Activated T-cell treated with anti-CD3 and anti-CD28 coated beads, Interleukin-2, amount 50 U/mL, for 1 hour (primary cell): ENCODE measurements around the gene MRFAP1.
"Not testable (repeated sequence)": the region's sequence is repeated elsewhere in the genome, so short reads cannot be mapped to it uniquely, and the experiment has no call there.

ENCODE experiments used
- DNase-seq: peaks from one replicate; pipeline ENCODE4 v3.0.0-alpha.2; 2020

Gene MRFAP1

DNA sequence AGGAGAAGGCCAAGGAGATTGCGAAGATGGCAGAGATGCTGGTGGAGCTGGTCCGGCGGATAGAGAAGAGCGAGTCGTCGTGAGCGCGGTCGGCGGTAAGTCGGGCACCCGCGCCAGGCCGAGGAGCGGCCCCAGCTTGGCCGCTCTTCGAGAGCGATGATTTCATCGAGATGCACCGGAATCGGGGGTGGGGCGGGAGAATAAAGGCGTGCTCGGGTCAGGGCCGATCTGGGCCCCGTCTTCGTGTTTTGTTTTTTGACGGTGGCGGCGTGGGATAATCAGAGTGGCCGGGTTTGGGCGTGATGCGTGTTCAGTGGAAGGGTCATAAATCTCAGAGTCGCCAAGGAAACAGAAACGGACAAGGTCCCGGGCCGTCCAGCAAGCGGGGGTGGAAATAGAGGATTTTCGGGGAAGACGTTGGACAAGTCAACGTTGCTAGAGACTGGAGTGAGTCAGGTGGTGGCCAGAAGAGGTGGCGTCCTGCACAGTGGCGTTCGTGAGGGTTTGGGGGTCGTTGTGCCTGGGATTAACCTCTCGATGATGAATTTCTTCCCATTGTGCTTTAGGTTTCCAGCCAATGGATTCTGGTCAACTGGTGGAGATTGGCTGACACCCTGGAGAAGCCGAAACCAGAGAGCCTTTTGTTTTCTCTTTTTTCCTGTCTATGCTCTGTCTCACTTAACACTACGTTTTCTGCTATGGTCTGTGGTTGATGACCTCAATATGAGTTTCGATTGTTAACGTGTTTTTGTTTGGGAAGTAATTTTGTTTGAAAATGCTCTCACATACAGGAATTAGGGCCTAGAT lies 882 bp downstream of the MRFAP1 start:
- DNase-seq: no peak

GRCh38 chr4:6641971-6642320 lies 1.5 kb downstream of the MRFAP1 start:
- no peak for DNase-seq

DNA sequence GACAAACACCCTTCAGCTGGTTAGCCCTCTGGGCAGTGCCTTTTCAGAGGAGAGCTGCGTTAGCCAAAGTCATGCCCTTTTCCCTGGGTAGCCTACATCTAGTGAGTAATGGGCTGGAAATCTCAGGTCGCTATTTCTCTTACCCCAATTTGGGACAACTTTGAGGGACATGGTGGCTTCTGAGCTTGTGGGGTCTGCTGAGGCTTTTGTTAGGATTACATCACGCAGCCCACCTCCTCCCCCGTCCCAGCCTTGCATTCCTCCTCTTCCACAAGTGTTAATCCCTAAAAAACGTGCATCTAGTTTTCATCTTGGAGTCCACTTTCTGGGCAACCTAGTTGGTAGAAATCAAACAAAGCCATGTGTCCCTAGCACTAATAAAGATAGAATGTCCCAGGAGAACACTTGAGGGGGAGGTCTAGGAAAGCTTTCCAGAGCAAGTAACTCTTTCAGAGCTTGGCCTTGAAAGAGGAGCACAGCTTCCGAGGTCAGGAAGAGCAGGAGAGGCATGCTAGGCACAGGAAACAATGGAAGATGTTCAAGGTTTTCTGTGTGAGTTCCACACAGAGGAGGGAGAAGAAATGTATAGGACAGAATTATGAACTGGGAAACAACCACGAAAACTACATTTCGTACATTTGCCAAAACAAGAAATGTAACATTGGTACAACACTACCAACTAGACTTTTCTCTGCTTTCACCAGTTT lies 2.8 kb downstream of the MRFAP1 start:
- no peak for DNase-seq

- no peak for DNase-seq
These were observed 4.5 kb downstream of the MRFAP1 start for GRCh38 chr4:6644792-6645530.

DNA sequence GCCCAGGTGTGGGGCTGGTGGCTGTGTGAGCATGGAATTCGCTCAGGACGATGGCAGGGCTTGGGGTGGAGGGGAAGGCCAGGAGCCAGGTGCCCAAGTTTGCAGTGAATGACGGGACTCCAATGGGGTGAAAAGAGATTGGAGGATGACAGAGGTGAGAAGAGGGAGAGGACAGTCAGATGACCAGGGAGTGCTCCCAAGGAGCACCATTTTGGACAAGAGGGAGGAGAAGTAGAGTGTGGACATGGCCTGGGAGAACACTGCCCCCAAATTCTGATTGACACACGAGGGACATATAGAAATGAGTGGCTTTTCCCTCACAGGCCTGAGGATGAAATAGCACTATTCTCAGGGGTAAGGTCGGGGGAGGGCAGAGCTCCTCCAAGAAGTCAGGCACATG lies 6.7 kb downstream of the MRFAP1 start:
- DNase-seq: no peak

DNA sequence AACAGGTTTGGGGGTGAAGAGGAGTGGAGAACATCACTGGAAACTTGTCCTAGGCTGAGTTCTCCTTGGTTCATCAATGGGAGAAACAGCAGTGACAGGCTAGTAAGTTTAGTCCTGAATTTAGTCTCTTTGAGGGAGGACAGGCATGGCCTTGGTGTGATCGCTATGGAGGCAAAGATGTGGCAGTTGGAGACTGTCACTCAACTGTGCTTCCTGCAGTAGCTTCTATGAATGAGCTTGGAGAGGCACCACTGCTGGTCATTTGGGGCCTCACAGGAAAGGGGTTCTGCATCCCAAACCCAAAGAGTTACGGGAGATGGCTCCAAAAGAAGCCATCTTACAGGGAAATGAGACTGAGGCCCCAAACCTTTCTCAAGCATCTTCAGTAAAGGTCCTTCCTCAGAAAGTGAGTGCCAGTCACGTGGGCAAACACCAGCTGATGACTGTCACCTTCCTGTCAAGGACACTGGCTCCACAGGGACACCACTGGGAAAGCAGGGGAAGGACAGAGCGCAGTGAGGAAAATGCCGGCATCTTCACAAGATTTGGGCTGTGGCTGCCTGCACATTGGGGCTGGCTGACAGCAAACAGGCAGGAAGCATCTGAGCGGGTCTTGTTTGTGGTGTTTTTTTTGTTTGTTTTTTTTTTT lies 7.2 kb downstream of the MRFAP1 start:
- DNase-seq: no peak

- DNase-seq: no peak
These were observed 8.7 kb downstream of the MRFAP1 start for GRCh38 chr4:6649216-6649615.

DNA sequence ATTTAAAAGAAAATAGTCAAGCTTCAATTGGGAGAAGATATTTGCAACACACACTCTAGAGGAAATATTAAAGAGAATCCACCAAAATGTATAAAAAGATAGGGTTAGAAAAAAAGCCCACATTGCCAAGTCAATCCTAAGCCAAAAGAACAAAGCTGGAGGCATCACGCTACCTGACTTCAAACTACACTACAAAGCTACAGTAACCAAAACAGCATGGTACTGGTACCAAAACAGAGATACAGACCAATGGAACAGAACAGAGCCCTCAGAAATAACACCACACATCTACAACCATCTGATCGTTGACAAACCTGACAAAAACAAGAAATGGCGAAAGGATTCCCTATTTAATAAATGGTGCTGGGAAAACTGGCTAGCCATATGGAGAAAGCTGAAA lies 13.7 kb downstream of the MRFAP1 start:
- DNase-seq: not testable (repeated sequence)

DNA sequence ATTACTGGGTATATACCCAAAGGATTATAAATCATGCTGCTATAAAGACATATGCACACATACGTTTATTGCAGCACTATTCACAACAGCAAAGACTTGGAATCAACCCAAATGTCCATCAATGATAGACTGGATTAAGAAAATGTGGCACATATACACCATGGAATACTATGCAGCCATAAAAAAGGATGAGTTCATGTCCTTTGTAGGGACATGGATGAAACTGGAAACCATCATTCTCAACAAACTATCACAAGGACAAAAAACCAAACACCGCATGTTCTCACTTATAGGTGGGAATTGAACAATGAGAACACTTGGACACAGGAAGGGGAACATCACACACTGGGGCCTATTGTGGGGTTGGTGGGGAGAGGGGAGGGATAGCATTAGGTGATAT lies 14.8 kb downstream of the MRFAP1 start:
- not testable (repeated sequence) for DNase-seq

- no peak for DNase-seq
These were observed 15.4 kb downstream of the MRFAP1 start for GRCh38 chr4:6655924-6656323.

- no peak for DNase-seq
These were observed 17.0 kb downstream of the MRFAP1 start for GRCh38 chr4:6657242-6658208.

- no peak for DNase-seq
These were observed 17.7 kb downstream of the MRFAP1 start for GRCh38 chr4:6658209-6658595.

DNA sequence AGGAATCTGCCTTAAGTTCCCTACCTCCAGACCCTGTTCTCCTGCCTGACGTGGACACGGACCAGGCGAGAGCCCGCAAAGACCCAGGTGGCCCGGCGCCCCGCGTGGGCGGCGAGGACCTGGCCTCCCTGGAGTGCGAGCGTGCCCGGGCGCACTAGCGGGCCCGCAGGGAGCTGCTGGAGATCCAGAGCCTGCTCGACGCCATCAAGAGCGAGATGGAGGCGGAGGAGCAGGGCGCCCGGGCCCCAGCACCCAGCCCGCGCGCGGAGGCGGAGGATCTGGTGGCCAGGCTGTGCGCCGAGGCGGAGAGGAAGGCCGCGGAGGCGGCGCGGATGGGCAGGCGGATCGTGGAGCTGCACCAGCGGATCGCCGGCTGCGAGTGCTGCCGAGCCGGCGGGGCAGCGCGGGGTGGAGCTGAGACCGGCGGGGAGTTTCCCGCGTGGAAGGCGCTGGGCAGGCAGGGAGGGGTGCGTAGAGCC lies 18.2 kb downstream of the MRFAP1 start:
- DNase-seq: peak; percentile 69

DNA sequence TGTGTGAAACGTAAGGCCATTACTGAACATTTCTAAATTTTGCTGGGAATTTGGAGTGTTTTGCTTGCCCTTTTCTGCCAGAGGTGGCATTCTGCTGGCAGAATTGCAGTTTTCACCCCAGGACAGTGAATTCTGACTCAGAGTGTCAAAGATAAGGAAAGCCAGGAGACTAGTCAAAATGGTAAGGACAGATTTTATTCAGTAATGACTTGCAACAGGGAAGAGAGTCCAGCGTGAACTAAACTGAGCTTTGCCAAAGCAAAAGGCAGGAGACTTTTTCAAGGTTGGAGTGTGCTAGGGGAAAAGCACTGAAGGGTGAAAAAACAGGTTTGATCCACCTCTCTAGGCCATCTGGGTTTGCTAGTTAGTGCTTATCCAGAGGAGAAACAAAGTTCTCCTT lies 19.4 kb downstream of the MRFAP1 start:
- no peak for DNase-seq

DNA sequence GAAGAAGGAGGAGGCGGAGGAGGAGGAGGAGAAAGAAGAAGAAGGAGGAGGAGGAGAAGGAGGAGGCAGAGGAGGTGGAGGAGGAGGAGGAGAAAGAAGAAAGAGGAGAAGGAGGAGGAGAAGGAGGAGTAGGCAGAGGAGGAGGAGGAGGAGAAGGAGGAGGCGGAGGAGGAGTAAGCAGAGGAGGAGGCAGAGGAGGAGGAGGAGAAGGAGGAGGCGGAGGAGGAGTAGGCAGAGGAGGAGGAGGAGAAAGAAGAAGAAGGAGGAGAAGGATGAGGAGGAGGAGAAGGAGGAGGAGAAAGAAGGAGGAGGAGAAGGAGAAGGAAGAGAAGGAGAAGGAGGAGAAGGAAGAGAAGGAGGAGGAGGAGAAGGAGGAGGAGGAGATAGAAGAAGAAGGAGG lies 19.9 kb downstream of the MRFAP1 start:
- no peak for DNase-seq

- no peak for DNase-seq
These were observed 22.1 kb downstream of the MRFAP1 start for GRCh38 chr4:6662591-6662990.

DNA sequence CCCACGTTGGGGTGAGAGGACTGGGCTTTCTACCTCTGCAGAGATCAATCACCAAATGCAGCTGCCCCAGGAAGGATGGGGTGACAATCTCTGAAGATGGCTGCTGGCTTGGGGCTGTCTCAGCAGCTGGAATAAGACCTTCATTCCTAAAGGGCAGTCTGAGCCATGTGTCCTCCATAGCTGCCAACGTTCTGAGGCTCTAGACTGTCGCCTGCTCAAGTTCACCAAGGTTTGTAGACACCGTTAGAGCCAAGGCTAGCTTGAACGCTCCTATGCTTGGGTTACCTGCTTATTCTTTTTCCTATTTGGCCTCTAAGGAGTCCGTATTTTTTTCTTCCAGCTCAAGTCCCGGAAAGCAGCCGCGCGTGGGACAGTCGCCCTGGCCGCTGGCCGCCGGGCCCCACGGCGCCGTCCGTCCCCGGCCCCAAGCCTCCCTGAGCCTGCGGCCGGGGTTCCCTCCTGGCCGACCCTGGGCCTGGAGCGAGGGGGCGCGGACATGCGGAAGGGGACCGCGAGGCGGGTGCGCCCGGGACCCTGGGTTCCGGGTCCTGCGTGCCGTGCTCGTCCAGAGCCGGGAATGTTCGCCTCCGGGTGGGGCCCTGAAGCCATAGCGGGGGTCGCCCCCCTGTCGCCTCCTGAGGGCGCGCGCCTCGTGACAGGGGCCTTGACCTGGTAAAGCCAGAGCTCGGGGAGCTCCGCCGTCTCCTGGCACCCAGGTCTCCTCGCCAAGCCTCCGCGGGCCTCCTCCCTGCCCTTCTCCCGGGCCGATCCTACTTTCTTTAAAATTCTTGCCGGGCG lies 23.3 kb downstream of the MRFAP1 start:
- DNase-seq: no peak

DNA sequence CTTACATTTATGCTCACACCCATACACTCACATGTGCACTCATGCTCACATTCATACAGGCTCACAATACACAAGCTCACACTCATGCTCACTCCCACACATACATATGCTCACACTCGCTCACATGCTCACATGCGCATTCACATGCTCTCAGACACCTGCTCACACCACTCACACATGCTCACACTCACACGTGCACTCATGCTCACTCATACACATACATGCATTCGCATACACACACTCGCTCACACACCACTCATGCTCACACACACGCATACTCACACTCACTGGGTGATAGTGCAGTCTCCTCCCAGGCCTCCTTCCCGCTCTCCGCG lies 24.8 kb downstream of the MRFAP1 start:
- DNase-seq: no peak

GRCh38 chr4:6668391-6668790 lies 27.9 kb downstream of the MRFAP1 start:
- DNase-seq: no peak

GRCh38 chr4:6671648-6672047 lies 31.2 kb downstream of the MRFAP1 start:
- no peak for DNase-seq

DNA sequence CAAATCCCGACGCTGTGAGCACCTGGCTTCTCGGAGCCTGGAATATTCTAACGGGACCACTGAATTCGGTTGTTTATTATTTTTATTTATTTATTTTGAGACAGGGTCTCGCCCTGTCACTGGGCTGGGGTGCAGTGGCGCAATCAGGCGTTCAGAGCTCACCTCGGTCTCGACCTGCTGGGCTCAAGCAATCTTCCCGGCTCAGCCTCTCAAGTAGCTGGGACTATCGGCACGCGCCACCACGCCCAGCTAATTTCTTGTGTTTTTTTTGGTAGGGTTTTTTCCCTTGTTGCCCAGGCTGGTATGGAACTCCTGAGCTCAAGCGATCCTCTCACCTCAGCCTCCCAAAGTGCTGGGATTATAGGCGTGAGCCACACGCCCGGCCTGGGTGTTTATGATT lies 31.6 kb downstream of the MRFAP1 start:
- DNase-seq: no peak
